AG04450 (cell line): Measurements from ENCODE around the gene SEC11C. TPM values are rescaled to one million over a fixed set of nuclear protein-coding genes. Genes with fewer than 3 reads are reported as not detected.

Experiments
- CTCF ChIA-PET: fragments of 300-600, 350-600 bp; formaldehyde crosslinking; extraction: SDS; loops from one replicate; lab custom pipeline; 2022; ENCODE audit warnings: antibody characterized with exemption, inconsistent platforms; lab: Charles Lee
- POLR2A ChIA-PET: fragments of 350-600 bp; formaldehyde crosslinking; extraction: SDS; loops from one replicate; lab custom pipeline; 2021; ENCODE audit warnings: antibody characterized with exemption, inconsistent platforms; lab: Yijun Ruan, JAX
- DNase-seq: peaks from one replicate; pipeline ENCODE4 v3.0.0-alpha.2; 2011; ENCODE audit warnings: low read depth, low spot score
- H3K27ac ChIP-seq: one replicate; pipeline ENCODE4 v1.5.1; 2012; ENCODE audit warnings: low read depth, low read length, control low read depth
- H3K27me3 ChIP-seq: one replicate; pipeline ENCODE4 v1.6.0; 2012; ENCODE audit warnings: low read length; ENCODE audit not compliant: control insufficient read depth, insufficient read depth
- H3K4me3 ChIP-seq: 2 replicates; pipeline ENCODE4 v1.5.1; 2011; ENCODE audit warnings: mild to moderate bottlenecking, low read depth, low read length, control low read depth
- H3K9me3 ChIP-seq: 2 replicates; pipeline ENCODE4 v1.5.1; 2012; ENCODE audit warnings: low read length; ENCODE audit not compliant: control insufficient read depth, insufficient read depth
- polyA plus RNA-seq: library from polyadenylated mRNA; depleted of rRNA; stranded (reverse); fragments of >200 nt; gene quantifications from 2 replicates; pipeline ENCODE4 v1.2.3, GENCODE V29; 2011
- TF ChIP-seq, protein P1 (sequence below): IDR thresholded peaks from 2 replicates; pipeline ENCODE4 v1.5.1; 2011; ENCODE audit warnings: low read depth, low read length, control low read depth, inconsistent platforms

Gene SEC11C
- polyA plus RNA-seq, 1 experiment = 19.7 TPM

DNA sequence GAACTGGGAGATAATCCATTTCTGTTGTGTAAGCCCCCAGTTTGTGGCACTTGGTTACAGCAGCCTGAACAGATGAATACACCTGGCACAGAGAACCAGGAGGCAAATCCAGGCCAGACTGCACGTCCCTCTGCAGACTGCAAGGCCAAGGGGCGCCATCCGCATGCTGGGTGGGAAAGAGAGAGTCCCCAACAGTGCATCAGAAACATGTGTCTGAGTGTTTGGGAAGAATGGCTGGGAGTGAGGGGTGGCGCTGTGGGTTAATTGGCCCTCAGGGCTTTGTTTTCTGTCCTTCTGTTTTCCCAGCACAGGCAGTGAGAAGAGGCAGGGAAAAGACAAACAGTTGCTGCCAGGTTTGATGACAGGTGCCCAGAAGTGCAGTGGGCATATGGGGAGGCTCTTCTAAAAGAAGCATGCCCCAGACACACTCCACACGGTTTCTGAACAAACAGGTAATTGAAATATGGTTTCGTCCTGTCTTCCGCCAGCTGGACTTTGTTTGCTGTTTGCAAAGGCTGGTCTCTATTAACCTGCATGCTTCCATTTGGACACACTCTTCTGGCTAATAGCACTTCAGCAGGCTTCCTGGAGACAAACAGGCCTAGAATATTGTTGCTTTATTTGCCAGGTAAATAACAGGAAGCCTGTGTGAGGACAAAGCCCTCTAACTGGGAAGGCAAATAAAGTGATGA, 43.4 kb upstream of the SEC11C start:
- CTCF ChIA-PET = no interaction called here

DNA sequence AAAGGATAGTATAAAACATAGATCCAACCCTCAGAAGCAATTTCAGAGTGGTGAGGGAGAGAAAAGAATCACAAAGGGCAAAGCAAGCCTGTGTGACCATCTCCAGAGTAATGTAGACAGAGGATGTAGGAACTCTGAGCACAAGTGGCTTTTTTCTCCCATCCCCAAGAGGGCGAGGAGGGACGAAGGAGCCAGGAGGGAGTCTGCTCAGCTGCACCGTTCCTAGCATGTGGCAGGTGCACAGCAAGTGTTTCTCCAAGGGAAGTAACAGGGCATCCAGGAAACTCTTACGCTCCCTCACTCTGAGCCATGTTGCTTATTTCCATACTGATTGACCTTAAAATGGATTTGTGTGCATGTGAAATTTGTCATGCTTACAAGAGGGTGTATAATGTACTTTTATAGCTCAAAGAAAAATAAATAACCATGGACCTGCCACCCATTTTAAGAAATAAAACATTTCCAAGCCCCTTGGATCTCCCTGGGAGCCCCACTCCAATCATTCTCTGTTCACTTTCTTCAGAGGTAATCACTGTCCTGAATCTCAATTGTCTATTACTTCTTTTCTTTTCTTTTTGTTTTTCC, 37.8 kb upstream of the SEC11C start:
- DNase-seq = no peak
- no peak overlapping the region for H3K4me3 ChIP-seq
- peaks cover 30% of the 10 kb centered on the region for H3K27me3 ChIP-seq
- no peaks in the 10 kb centered on the region for H3K9me3 ChIP-seq
- ChIA-PET CTCF (interaction anchor here (1.5 kb wide), 1 partner anchor 17 kb away, joined by 3 read pairs; no protein-coding TSS in a partner anchor), POLR2A (no interaction called here)
- TF ChIP-seq, protein P1, sequence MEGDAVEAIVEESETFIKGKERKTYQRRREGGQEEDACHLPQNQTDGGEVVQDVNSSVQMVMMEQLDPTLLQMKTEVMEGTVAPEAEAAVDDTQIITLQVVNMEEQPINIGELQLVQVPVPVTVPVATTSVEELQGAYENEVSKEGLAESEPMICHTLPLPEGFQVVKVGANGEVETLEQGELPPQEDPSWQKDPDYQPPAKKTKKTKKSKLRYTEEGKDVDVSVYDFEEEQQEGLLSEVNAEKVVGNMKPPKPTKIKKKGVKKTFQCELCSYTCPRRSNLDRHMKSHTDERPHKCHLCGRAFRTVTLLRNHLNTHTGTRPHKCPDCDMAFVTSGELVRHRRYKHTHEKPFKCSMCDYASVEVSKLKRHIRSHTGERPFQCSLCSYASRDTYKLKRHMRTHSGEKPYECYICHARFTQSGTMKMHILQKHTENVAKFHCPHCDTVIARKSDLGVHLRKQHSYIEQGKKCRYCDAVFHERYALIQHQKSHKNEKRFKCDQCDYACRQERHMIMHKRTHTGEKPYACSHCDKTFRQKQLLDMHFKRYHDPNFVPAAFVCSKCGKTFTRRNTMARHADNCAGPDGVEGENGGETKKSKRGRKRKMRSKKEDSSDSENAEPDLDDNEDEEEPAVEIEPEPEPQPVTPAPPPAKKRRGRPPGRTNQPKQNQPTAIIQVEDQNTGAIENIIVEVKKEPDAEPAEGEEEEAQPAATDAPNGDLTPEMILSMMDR = no peak
- H3K27ac ChIP-seq = no peak overlapping the region

More for the DNA sequence above, 43.4 kb upstream of the SEC11C start:
- Histone ChIP-seq H3K4me3 (no peak overlapping the region), H3K27ac (no peak overlapping the region), H3K9me3 (no peaks in the 10 kb centered on the region), H3K27me3 (peaks cover 43% of the 10 kb centered on the region)
- POLR2A ChIA-PET = no interaction called here
- DNase-seq = no peak
- TF ChIP-seq, protein P1 = no peak

DNA sequence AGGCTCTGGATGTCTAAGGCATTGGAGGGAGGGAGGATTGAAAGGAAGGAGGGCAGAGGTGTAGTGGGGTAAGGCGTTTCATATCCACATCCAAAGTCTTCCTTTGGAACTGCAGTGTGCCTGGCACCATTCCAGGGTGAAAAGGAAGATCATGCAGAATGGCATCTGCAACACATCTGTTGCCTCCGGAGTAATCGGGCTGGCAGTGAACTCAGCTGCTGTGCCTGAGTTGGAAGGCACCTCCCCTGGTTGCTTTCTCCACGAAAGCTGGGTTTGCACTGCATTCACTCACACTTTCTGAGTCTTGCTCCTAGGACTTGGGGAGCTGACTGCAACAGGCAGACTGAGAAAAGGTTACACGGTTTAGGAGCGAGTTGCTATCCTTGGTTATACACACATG, 30.3 kb upstream of the SEC11C start:
- ChIA-PET POLR2A (no interaction called here), CTCF (no interaction called here)
- Histone ChIP-seq H3K9me3 (no peaks in the 10 kb centered on the region), H3K4me3 (no peak overlapping the region), H3K27me3 (peaks cover 48% of the 10 kb centered on the region), H3K27ac (no peak overlapping the region)
- no peak for DNase-seq
- TF ChIP-seq, protein P1 = no peak

GRCh38 chr18:59114160-59114559, 25.5 kb upstream of the SEC11C start:
- Histone ChIP-seq H3K9me3 (no peaks in the 10 kb centered on the region), H3K27ac (no peak overlapping the region), H3K27me3 (peaks cover 28% of the 10 kb centered on the region), H3K4me3 (no peak overlapping the region)
- TF ChIP-seq, protein P1 = no peak
- no peak for DNase-seq
- POLR2A ChIA-PET = no interaction called here
- CTCF ChIA-PET = interaction anchor here (0.5 kb wide), 1 partner anchor 72 kb away, joined by 3 read pairs; no protein-coding TSS in a partner anchor
